VCaP (cell line): ENCODE measurements around the gene EPS8L2.

Experiments
- H3K27ac ChIP-seq: fragments of 450-650 bp; 2 replicates; pipeline ENCODE4 v1.5.1; 2017
- CTCF ChIP-seq: fragments of 450-650 bp; conservative IDR thresholded peaks from 2 replicates; pipeline ENCODE4 v1.5.1; 2017; ENCODE audit warnings: mild to moderate bottlenecking, moderate library complexity

EPS8L2 gene

GRCh38 chr11:705646-706438, at the start of gene EPS8L2:
TSS of gene EPS8L2 (plus strand) at chr11:706231. CDS start at chr11:709408, 3,177 bp downstream.
- TF ChIP-seq CTCF: no peak
- H3K27ac ChIP-seq: peak within 1 kb of the TSS; percentile 97

- H3K27ac ChIP-seq: peak overlapping the region; percentile 73
- TF ChIP-seq CTCF: no peak
Observed at GRCh38 chr11:656426-656825, 49.6 kb upstream of the EPS8L2 start.

GRCh38 chr11:656866-657265, 49.2 kb upstream of the EPS8L2 start:
- no peak for TF ChIP-seq CTCF
- peak overlapping the region; percentile 73; the same call in 1 of the 2 replicates for H3K27ac ChIP-seq

GRCh38 chr11:657691-658126, 48.3 kb upstream of the EPS8L2 start:
- peak overlapping the region; percentile 73; the same call in 1 of the 2 replicates for H3K27ac ChIP-seq
- TF ChIP-seq CTCF: no peak

GRCh38 chr11:659532-660085, 46.4 kb upstream of the EPS8L2 start:
- TF ChIP-seq CTCF: no peak
- no peak overlapping the region for H3K27ac ChIP-seq

- no peak for TF ChIP-seq CTCF
- H3K27ac ChIP-seq: no peak overlapping the region
Observed at GRCh38 chr11:660281-660680, 45.8 kb upstream of the EPS8L2 start.

- TF ChIP-seq CTCF: no peak
- H3K27ac ChIP-seq: no peak overlapping the region
Observed at GRCh38 chr11:660681-661444, 45.2 kb upstream of the EPS8L2 start.
